Ectodermal cell (in vitro differentiated cells): ENCODE data around the gene SLC6A1.

Source experiments
- H3K27ac ChIP-seq: 2 replicates; pipeline ENCODE4 v1.7.0; 2013; ENCODE audit warnings: mild to moderate bottlenecking, low read depth, low read length; ENCODE audit not compliant: insufficient read depth, poor library complexity, severe bottlenecking
- H3K27me3 ChIP-seq: 2 replicates; pipeline ENCODE4 v1.7.0; 2013; ENCODE audit warnings: mild to moderate bottlenecking, low read length; ENCODE audit not compliant: insufficient read depth, control insufficient read depth, poor library complexity, severe bottlenecking
- H3K36me3 ChIP-seq: one replicate; pipeline ENCODE4 v1.7.0; 2013; ENCODE audit warnings: low read length; ENCODE audit not compliant: control insufficient read depth, insufficient read depth
- H3K4me1 ChIP-seq: one replicate; pipeline ENCODE4 v1.7.0; 2013; ENCODE audit warnings: low read length; ENCODE audit not compliant: control insufficient read depth, insufficient read depth
- H3K4me3 ChIP-seq: 2 replicates; pipeline ENCODE4 v1.7.0; 2013; ENCODE audit warnings: low read depth, low read length, control low read depth; ENCODE audit not compliant: insufficient read depth
- H3K9me3 ChIP-seq: 2 replicates; pipeline ENCODE4 v1.7.0; 2013; ENCODE audit warnings: mild to moderate bottlenecking, low read length, moderate library complexity; ENCODE audit not compliant: control insufficient read depth
- WGBS, 2 experiments: methylation state at CpG; one replicate each; pipeline ENCODE4 v1.1.7; 2013; ENCODE audit warnings: missing lambda C conversion rate in 2 of 2; 5-methylcytosine and 5-hydroxymethylcytosine counted together

SLC6A1 gene

GRCh38 chr3:11088066-11088465 lies 95.5 kb downstream of the SLC6A1 start:
- 92 to 95% methylated on average over 4 of the region's 4 CpGs for WGBS, 2 experiments
- no peaks in the 10 kb centered on the region for H3K27me3 ChIP-seq
- H3K27ac ChIP-seq: no peak overlapping the region
- H3K4me1 ChIP-seq: no peaks in the 10 kb centered on the region
- H3K9me3 ChIP-seq: no peaks in the 10 kb centered on the region
- H3K4me3 ChIP-seq: no peak overlapping the region
- H3K36me3 ChIP-seq: no peaks in the 10 kb centered on the region

DNA sequence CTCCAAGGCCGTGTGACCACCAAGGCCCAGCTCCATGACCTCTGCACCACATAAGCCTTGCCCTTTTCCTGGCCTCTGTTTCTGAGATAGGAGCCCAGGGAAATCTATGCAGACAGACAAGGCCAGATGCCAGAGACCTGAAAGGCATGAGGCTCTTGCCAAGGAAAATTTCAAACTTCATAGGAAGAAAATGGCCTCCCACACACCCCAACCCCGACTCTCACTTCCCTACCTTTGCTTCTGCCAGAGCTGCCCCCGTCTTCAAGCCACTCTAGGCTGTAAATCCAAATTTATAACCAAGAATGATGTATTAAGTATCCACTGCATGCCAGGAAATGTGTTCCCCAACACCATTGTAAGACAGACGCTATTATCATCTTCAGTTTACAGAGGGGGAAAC lies 96.3 kb downstream of the SLC6A1 start:
- H3K27ac ChIP-seq: no peak overlapping the region
- H3K4me3 ChIP-seq: no peak overlapping the region
- H3K36me3 ChIP-seq: no peaks in the 10 kb centered on the region
- H3K4me1 ChIP-seq: no peaks in the 10 kb centered on the region
- 92% methylated on average over 4 of the region's 4 CpGs for WGBS, 2 experiments
- H3K27me3 ChIP-seq: no peaks in the 10 kb centered on the region
- H3K9me3 ChIP-seq: no peaks in the 10 kb centered on the region
